C4-2B (cell line): ENCODE data around the gene CAPN9.
"Not testable (repeated sequence)": the region's sequence is repeated elsewhere in the genome, so short reads cannot be mapped to it uniquely, and the experiment has no call there.

Source experiments
- H3K27ac ChIP-seq: fragments of 450-650 bp; 2 replicates; pipeline ENCODE4 v1.5.1; 2017
- CTCF ChIP-seq: fragments of 450-650 bp; conservative IDR thresholded peaks from 2 replicates; pipeline ENCODE4 v1.5.1; 2017; ENCODE audit warnings: mild to moderate bottlenecking
- ZFX ChIP-seq: fragments of 450-650 bp; IDR thresholded peaks from 2 replicates; pipeline ENCODE4 v1.6.1; 2017

The CAPN9 gene

GRCh38 chr1:230747127-230747730, at the start of gene CAPN9:
TSS of gene CAPN9 (plus strand) at chr1:230747388. CDS start at chr1:230747497, 109 bp downstream.
- no peak within 1 kb of the TSS for H3K27ac ChIP-seq
- TF ChIP-seq ZFX: no peak
- TF ChIP-seq CTCF: no peak

GRCh38 chr1:230698130-230698529, 49.1 kb upstream of the CAPN9 start:
- no peak overlapping the region for H3K27ac ChIP-seq
- TF ChIP-seq ZFX (no peak), CTCF (no peak)

GRCh38 chr1:230698964-230699363, 48.2 kb upstream of the CAPN9 start:
- H3K27ac ChIP-seq: not testable (repeated sequence)

GRCh38 chr1:230699716-230700115, 47.5 kb upstream of the CAPN9 start:
- no peak overlapping the region for H3K27ac ChIP-seq
- TF ChIP-seq ZFX (no peak), CTCF (no peak)

- TF ChIP-seq CTCF (no peak), ZFX (no peak)
- H3K27ac ChIP-seq: no peak overlapping the region
Observed at GRCh38 chr1:230700132-230700531, 47.1 kb upstream of the CAPN9 start.

- TF ChIP-seq CTCF: no peak
- TF ChIP-seq ZFX: no peak
- H3K27ac ChIP-seq: no peak overlapping the region
Observed at GRCh38 chr1:230701434-230701833, 45.8 kb upstream of the CAPN9 start.

GRCh38 chr1:230701895-230702768, 45.1 kb upstream of the CAPN9 start:
- H3K27ac ChIP-seq: no peak overlapping the region
- TF ChIP-seq CTCF: no peak
- no peak for TF ChIP-seq ZFX
